Effector CD4-positive, alpha-beta T cell (primary cell): Measurements from ENCODE around the gene VWA8.
"Not testable (repeated sequence)": the region's sequence is repeated elsewhere in the genome, so short reads cannot be mapped to it uniquely, and the experiment has no call there.

Experiments used
- DNase-seq: peaks from one replicate; pipeline ENCODE4 v3.0.0-alpha.2; 2020

The VWA8 gene

GRCh38 chr13:41962994-41963393 is 2.1 kb upstream of the VWA8 start:
- DNase-seq = no peak

GRCh38 chr13:41961466-41961760 is 504 bp upstream of the VWA8 start:
- no peak for DNase-seq

GRCh38 chr13:41960211-41960636 is 685 bp downstream of the VWA8 start:
- no peak for DNase-seq

DNA sequence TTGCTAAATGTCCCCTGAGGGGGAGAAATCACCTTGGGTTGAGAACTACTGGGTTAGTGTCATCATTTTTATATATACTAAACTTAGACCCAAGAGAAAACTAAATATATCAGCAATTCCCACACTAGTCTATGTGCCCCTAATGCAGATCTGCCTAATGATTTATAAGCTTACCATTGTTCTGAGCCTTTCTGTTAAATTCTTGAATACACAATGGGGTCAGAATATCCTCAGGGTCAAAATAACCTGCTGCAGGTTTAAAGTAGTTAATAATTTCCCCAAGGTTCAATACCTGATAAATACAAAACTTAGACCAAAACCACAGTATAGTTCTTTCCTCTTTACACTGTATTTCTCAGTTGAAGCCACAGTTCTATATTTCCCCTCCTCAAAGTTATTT is 4.6 kb downstream of the VWA8 start:
- no peak for DNase-seq

DNA sequence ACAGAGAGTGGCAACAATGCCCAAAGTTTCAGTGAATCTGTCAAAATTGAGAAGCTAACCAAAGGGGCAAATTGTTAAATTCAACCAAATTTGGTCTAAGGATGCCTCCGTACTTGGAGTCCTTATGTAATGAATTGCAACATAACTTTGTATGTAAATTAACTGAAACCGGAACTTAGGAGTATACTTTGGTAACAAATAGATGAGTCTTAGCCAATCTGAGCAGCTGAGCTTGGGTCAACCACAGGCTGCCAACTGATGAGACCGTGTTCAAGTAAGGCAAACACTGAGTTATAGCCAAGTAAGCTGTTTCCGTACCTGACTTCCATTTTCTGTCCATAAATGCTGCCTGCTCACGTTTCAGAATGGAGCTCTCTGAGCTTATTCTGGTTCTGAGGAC is 5.3 kb downstream of the VWA8 start:
- DNase-seq = no peak

- DNase-seq = no peak
Measured at GRCh38 chr13:41954226-41954625, 6.7 kb downstream of the VWA8 start.

DNA sequence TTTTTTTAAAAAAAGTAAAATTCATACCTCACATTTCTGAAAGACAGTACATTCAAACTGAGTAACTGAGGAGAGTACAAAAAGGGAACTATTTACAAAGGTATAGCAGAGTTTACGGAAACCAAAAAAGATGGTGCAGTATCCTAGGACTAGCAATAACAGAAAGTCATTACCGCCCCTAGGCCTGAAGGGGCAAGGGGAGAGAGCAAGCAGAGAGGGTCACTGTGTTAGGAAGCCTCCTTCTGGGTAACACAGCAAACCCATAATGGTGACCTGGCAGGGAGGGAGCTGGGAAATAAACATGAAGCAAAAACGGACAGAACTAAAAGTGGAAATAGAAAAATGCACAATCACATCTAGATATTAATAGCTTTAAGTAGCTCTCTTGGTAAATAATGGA is 8.2 kb downstream of the VWA8 start:
- DNase-seq = no peak

- not testable (repeated sequence) for DNase-seq
Measured at GRCh38 chr13:41949104-41949503, 11.8 kb downstream of the VWA8 start.

DNA sequence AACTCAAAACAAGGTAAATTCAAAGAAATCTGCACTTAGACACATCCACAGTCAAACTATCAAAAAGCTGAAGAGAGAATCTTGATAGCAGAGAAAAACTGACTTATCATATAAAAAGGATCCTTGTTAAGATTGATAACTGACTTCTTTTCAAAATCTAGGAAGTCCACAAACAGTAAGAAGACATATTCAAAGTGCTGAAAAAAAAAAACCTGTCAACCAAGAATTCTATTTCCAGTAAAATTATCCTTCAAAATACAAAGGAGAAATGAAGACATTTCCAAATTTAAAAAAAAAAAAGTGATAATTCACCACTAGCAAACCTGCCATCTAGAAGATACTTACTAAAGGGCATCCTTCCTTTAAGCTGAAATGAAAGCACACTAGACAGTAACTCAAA is 15.0 kb downstream of the VWA8 start:
- no peak for DNase-seq

- DNase-seq = no peak
Measured at GRCh38 chr13:41944635-41945397, 16.1 kb downstream of the VWA8 start.

GRCh38 chr13:41944229-41944628 is 16.7 kb downstream of the VWA8 start:
- no peak for DNase-seq

DNA sequence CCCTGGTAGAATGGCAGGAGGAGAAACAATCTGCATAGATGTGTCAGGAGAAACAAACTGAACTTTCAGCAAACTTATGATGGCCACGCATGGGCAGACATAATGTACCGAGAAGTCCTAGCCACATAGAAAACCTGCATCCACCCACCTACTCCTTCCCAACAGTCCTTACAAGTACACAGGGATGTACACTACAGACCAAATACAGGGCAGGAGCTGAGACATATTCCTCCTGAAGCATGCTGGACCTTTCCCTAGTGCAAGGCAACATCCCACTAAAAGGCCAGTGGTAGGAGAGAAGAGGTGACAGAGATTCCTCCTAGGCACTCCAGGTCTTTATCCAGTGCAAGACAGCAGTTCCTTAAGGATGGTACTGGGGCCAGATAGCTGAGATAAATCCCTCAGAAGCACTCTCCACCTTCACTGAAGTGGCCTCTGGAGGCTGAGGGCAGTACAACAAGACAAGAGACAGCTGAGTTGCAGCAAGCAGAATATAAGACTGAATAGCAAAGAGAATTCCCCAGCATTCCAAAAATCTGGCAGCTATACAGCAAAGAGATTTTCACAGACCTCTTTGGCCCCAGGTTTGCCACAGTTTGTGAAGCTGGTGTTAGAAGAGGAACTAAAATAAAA is 18.3 kb downstream of the VWA8 start:
- DNase-seq = no peak

DNA sequence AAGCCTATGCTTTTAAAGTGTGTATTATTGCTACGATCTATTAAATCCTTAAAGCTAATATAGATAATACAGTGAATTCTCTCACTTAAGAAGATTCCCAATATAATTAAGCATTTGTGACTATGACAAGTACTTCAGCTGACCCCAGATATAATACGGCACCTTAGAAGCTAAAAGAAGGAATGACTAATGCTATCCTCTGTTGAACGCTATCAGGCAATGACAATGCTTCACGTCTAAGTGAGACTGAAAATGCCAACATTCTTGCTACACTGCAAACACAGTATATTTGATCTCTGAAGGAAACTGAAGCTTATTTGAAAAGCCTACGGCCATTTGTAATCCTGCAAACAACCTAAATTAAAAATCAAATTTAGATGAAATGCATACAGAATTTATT is 19.7 kb downstream of the VWA8 start:
- DNase-seq = no peak

- DNase-seq = no peak
Measured at GRCh38 chr13:41939398-41939797, 21.5 kb downstream of the VWA8 start.

GRCh38 chr13:41938918-41939317 is 22.0 kb downstream of the VWA8 start:
- DNase-seq = no peak

GRCh38 chr13:41937388-41937787 is 23.5 kb downstream of the VWA8 start:
- DNase-seq = no peak

GRCh38 chr13:41935501-41935900 is 25.4 kb downstream of the VWA8 start:
- no peak for DNase-seq

DNA sequence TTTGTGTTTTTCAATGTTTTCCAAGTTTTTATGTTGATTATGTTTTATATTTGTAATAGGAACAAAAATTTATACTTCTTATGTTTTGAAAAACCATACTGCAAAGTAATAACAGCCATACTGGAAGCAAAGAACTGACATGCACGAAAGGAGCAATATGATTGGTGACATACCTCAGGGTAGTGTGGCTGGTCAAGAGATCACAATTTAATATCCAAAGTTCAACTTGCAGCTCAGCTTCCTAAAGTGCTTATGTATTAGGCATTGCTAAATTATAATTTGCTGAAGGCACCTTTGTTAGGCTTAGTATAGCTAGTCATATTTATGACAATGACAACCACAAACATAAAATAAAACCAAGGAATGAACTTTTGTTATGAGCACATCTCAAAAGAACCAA is 25.9 kb downstream of the VWA8 start:
- DNase-seq = no peak

DNA sequence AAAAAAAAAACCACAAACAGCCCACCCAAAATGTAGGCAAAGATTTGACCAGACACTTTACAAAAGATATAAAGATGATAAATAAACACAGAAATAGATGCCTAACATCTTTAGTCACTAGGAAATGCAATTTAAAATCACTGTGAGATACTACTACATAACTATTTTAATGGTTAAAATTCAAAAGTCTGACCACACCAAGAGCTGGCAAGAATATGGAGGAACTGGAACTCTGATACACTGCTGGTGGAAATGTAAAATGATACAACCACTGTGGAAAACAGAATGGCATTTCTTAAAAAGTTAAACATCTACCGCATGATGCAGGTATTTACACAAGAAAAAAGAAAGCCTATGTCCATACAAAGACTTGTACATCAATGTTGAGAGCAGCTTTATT is 26.8 kb downstream of the VWA8 start:
- no peak for DNase-seq

- DNase-seq = no peak
Measured at GRCh38 chr13:41931337-41931736, 29.6 kb downstream of the VWA8 start.

DNA sequence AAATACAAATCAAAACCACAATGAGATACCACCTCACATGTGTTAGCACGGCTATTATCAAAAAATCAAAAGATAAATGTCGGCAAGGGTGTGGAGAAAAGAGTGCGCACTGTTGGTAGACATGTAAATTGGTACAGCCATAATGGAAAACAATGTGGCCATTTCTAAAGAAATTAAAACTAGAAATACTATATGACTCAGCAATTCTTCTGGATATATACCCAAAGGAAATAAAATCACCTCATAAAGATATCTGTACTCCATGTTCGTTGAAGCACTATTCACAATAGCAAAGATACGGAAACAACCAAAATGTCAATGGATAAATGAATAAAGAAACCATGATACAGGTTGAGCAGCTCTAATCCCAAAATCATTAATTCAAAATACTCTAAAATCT is 30.8 kb downstream of the VWA8 start:
- no peak for DNase-seq

DNA sequence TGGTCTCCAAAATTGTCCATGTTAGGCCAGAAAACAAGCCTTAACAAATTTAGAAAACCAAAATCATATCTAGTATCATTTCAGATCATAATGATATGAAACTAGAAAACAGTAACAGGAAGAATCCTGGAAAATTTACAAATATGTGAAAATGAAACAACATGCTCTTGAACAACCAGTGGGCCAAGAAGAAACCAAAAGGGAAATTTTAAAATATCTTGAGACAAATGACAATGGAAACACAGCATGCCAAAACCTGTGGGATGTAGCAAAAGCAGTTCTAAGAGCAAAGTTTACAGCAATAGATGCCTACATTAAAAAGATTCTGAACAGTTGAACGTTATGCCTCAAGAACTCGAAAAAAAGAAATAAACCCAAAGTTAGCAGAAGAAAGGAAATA is 32.6 kb downstream of the VWA8 start:
- no peak for DNase-seq

- DNase-seq = no peak
Measured at GRCh38 chr13:41925014-41925413, 35.9 kb downstream of the VWA8 start.

GRCh38 chr13:41922894-41923293 is 38.0 kb downstream of the VWA8 start:
- DNase-seq = not testable (repeated sequence)
